ENCODE results near the gene C16orf92.
"Not testable (repeated sequence)": the region's sequence is repeated elsewhere in the genome, so short reads cannot be mapped to it uniquely, and the experiment has no call there.

The C16orf92 gene

GRCh38 chr16:30032083-30032819 lies 9.3 kb downstream of the C16orf92 start:
- Histone ChIP-seq H2AFZ (ENCODE audit: low read depth, low read length) (peak overlapping the region; percentile 48; the same call in 1 of the 2 replicates), H3K79me2 (ENCODE audit: insufficient read depth, low read length) (no peaks in the 10 kb centered on the region), H4K20me1 (ENCODE audit: insufficient read depth, low read length) (peaks cover 9% of the 10 kb centered on the region; the same call in 1 of the 2 replicates), H3K27ac (ENCODE audit: low read length) (no peak overlapping the region), H3K36me3 (ENCODE audit: insufficient read depth, low read length) (no peaks in the 10 kb centered on the region), H3K9me3 (ENCODE audit: insufficient read depth, low read length, severe bottlenecking) (no peaks in the 10 kb centered on the region), H3K4me1 (ENCODE audit: insufficient read depth, low read length) (no peaks in the 10 kb centered on the region), H3K4me2 (ENCODE audit: insufficient read depth, low read length) (no peak overlapping the region), H3K4me3 (ENCODE audit: low read depth in 1 of 2, low read length in 2 of 2) (no peak overlapping the region), H3K9ac (ENCODE audit: low read depth, low read length) (no peak overlapping the region), H3K27me3 (ENCODE audit: insufficient read depth, low read length, poor library complexity) (no peaks in the 10 kb centered on the region)
- no peak for TF ChIP-seq EZH2 (IDR thresholded peaks at IDR 0.05; ENCODE audit: borderline replicate concordance, low read depth, low read length, severe bottlenecking)
- TF ChIP-seq, protein P1, sequence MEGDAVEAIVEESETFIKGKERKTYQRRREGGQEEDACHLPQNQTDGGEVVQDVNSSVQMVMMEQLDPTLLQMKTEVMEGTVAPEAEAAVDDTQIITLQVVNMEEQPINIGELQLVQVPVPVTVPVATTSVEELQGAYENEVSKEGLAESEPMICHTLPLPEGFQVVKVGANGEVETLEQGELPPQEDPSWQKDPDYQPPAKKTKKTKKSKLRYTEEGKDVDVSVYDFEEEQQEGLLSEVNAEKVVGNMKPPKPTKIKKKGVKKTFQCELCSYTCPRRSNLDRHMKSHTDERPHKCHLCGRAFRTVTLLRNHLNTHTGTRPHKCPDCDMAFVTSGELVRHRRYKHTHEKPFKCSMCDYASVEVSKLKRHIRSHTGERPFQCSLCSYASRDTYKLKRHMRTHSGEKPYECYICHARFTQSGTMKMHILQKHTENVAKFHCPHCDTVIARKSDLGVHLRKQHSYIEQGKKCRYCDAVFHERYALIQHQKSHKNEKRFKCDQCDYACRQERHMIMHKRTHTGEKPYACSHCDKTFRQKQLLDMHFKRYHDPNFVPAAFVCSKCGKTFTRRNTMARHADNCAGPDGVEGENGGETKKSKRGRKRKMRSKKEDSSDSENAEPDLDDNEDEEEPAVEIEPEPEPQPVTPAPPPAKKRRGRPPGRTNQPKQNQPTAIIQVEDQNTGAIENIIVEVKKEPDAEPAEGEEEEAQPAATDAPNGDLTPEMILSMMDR (IDR thresholded peaks at IDR 0.05; ENCODE audit: borderline replicate concordance, extremely low read depth, low read length, poor library complexity, severe bottlenecking) = peak; percentile 98
- peak; percentile 80 for DNase-seq
- peak; percentile 78 for ATAC-seq (ENCODE audit: insufficient read depth, low read depth)

DNA sequence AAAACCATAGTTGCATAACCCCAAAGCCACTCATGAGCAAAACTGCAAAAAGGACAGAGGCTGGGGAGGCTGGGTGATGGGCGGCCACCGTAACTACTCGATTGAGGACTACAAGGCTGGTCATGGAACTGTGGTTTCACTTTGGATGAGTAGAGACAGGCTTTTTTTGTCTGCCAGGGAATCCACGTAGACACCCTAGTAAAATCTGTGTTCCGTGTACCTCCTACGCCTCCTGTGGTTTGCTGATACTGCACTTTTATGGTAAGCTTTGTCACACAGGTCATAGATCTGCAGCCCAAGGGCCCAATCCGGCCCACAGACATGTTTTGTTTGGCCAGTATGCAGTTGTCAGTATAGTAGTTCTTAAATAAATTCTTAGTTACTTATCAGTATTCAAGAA lies 10.3 kb downstream of the C16orf92 start:
- no peak for DNase-seq
- H3K27ac ChIP-seq (ENCODE audit: low read length) = no peak overlapping the region
- no peaks in the 10 kb centered on the region for H3K27me3 ChIP-seq (ENCODE audit: insufficient read depth, low read length, poor library complexity)
- no peak overlapping the region for H3K4me2 ChIP-seq (ENCODE audit: insufficient read depth, low read length)
- no peak for ATAC-seq (ENCODE audit: insufficient read depth, low read depth)
- H4K20me1 ChIP-seq (ENCODE audit: insufficient read depth, low read length) = peaks cover 5% of the 10 kb centered on the region; the same call in 1 of the 2 replicates
- TF ChIP-seq, protein P1 (IDR thresholded peaks at IDR 0.05; ENCODE audit: borderline replicate concordance, extremely low read depth, low read length, poor library complexity, severe bottlenecking) = no peak
- TF ChIP-seq EZH2 (IDR thresholded peaks at IDR 0.05; ENCODE audit: borderline replicate concordance, low read depth, low read length, severe bottlenecking) = no peak
- H3K9me3 ChIP-seq (ENCODE audit: insufficient read depth, low read length, severe bottlenecking) = no peaks in the 10 kb centered on the region
- H2AFZ ChIP-seq (ENCODE audit: low read depth, low read length) = no peak overlapping the region
- H3K79me2 ChIP-seq (ENCODE audit: insufficient read depth, low read length) = no peaks in the 10 kb centered on the region
- no peak overlapping the region for H3K9ac ChIP-seq (ENCODE audit: low read depth, low read length)
- H3K4me1 ChIP-seq (ENCODE audit: insufficient read depth, low read length) = no peaks in the 10 kb centered on the region
- H3K4me3 ChIP-seq (ENCODE audit: low read depth in 1 of 2, low read length in 2 of 2) = no peak overlapping the region
- H3K36me3 ChIP-seq (ENCODE audit: insufficient read depth, low read length) = no peaks in the 10 kb centered on the region

- ATAC-seq (ENCODE audit: insufficient read depth, low read depth) = no peak
Observed at GRCh38 chr16:30040221-30040620, 17.2 kb downstream of the C16orf92 start.

DNA sequence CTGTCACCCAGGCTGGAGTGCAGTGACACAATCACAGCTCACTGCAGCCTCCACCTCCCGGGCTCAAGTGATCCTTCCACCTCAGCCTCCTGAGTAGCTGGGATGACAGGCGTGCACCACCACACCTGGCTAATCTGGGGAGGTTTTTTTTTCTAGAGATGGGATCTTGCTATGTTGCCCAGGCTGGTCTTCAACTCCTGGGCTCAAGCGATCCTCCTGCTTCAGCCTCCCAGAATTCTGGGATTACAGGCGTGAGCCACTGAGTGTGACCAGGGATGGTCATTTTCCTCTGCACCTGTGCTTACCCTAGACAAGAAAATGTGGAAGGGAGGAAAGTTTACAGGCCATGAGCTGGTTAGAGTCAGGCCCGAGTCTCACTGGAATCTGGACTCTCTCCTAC lies 17.7 kb downstream of the C16orf92 start:
- not testable (repeated sequence) for H2AFZ ChIP-seq (ENCODE audit: low read depth, low read length); H3K4me3 ChIP-seq (ENCODE audit: low read depth in 1 of 2, low read length in 2 of 2); ATAC-seq (ENCODE audit: insufficient read depth, low read depth); H3K9me3 ChIP-seq (ENCODE audit: insufficient read depth, low read length, severe bottlenecking); DNase-seq; H3K4me2 ChIP-seq (ENCODE audit: insufficient read depth, low read length); H3K27me3 ChIP-seq (ENCODE audit: insufficient read depth, low read length, poor library complexity); H3K4me1 ChIP-seq (ENCODE audit: insufficient read depth, low read length); H3K9ac ChIP-seq (ENCODE audit: low read depth, low read length); H4K20me1 ChIP-seq (ENCODE audit: insufficient read depth, low read length); H3K79me2 ChIP-seq (ENCODE audit: insufficient read depth, low read length); H3K36me3 ChIP-seq (ENCODE audit: insufficient read depth, low read length); H3K27ac ChIP-seq (ENCODE audit: low read length)

More at GRCh38 chr16:30040221-30040620, 17.2 kb downstream of the C16orf92 start:
- Histone ChIP-seq H3K79me2 (ENCODE audit: insufficient read depth, low read length) (no peaks in the 10 kb centered on the region), H4K20me1 (ENCODE audit: insufficient read depth, low read length) (no peaks in the 10 kb centered on the region), H2AFZ (ENCODE audit: low read depth, low read length) (no peak overlapping the region), H3K9me3 (ENCODE audit: insufficient read depth, low read length, severe bottlenecking) (no peaks in the 10 kb centered on the region), H3K4me1 (ENCODE audit: insufficient read depth, low read length) (no peaks in the 10 kb centered on the region), H3K4me3 (ENCODE audit: low read depth in 1 of 2, low read length in 2 of 2) (no peak overlapping the region), H3K4me2 (ENCODE audit: insufficient read depth, low read length) (no peak overlapping the region), H3K36me3 (ENCODE audit: insufficient read depth, low read length) (no peaks in the 10 kb centered on the region), H3K27ac (ENCODE audit: low read length) (no peak overlapping the region), H3K27me3 (ENCODE audit: insufficient read depth, low read length, poor library complexity) (no peaks in the 10 kb centered on the region), H3K9ac (ENCODE audit: low read depth, low read length) (no peak overlapping the region)
- no peak for DNase-seq
- TF ChIP-seq, protein P1 (IDR thresholded peaks at IDR 0.05; ENCODE audit: borderline replicate concordance, extremely low read depth, low read length, poor library complexity, severe bottlenecking) = no peak
- no peak for TF ChIP-seq EZH2 (IDR thresholded peaks at IDR 0.05; ENCODE audit: borderline replicate concordance, low read depth, low read length, severe bottlenecking)

All from DND-41 (cell line).